HepG2 (cell line): Measurements from ENCODE around the gene HDAC3. TPM values are rescaled to one million over a fixed set of nuclear protein-coding genes. Genes with fewer than 3 reads are reported as not detected.

Experiments
- AKNA ChIP-seq: sonication (generic); formaldehyde crosslinking; IDR thresholded peaks from 2 replicates; pipeline ENCODE4 v1.4.0; 2020; ENCODE audit warnings: missing genetic modification reagents, borderline replicate concordance
- EHMT2 ChIP-seq: fragments of 200-600 bp; sonication (generic); IDR thresholded peaks from 2 replicates; pipeline ENCODE4 v1.7.0; 2017; ENCODE audit warnings: antibody characterized with exemption, low read depth, low read length, borderline replicate concordance
- GFI1 ChIP-seq: sonication (generic); formaldehyde crosslinking; IDR thresholded peaks from 2 replicates; pipeline ENCODE4 v1.5.0; 2020; ENCODE audit warnings: missing genetic modification reagents, mild to moderate bottlenecking, borderline replicate concordance
- HNRNPK ChIP-seq: fragments of 200-400 bp; formaldehyde crosslinking; IDR thresholded peaks from 2 replicates; pipeline ENCODE4 v1.6.1; 2018; ENCODE audit warnings: low read length, low read depth, moderate library complexity, mild to moderate bottlenecking; ENCODE audit not compliant: poor library complexity, severe bottlenecking
- MTERF4 ChIP-seq: sonication (generic); formaldehyde crosslinking; IDR thresholded peaks from 2 replicates; pipeline ENCODE4 v1.8.0; 2023; ENCODE audit warnings: mild to moderate bottlenecking, missing genetic modification reagents
- PAX8 ChIP-seq: sonication (generic); formaldehyde crosslinking; IDR thresholded peaks from 2 replicates; pipeline ENCODE4 v1.8.0; 2022; ENCODE audit warnings: mild to moderate bottlenecking, missing genetic modification reagents, borderline replicate concordance
- PCBP1 ChIP-seq: fragments of 200-400 bp; formaldehyde crosslinking; IDR thresholded peaks from 2 replicates; pipeline ENCODE4 v1.6.1; 2017; ENCODE audit warnings: mild to moderate bottlenecking, low read depth, low read length, borderline replicate concordance
- TBL1XR1 ChIP-seq: fragments of 150-350 bp; IDR thresholded peaks from 2 replicates; pipeline ENCODE4 v1.6.1; 2014; ENCODE audit warnings: borderline replicate concordance, low read length; ENCODE audit not compliant: partially characterized antibody
- ZFP37 ChIP-seq: sonication (generic); formaldehyde crosslinking; IDR thresholded peaks from 2 replicates; pipeline ENCODE4 v1.4.0; 2020; ENCODE audit warnings: missing genetic modification reagents, borderline replicate concordance
- ZKSCAN5 ChIP-seq: sonication (generic); formaldehyde crosslinking; IDR thresholded peaks from 2 replicates; pipeline ENCODE4 v1.5.1; 2020; ENCODE audit warnings: mild to moderate bottlenecking, missing genetic modification reagents
- polyA plus RNA-seq, 8 experiments: library from polyadenylated mRNA; depleted of rRNA in 3 of 8; stranded (reverse) in 7 of 8; unstranded in 1 of 8; fragments of >200 nt; fragmentation: Illumina TruSeq in 4 of 8; extraction: Trizol in 4 of 8; gene quantifications; 2 replicates each; pipeline versions ENCODE4 v1.2.1 to v1.2.3, GENCODE V29; 2011 to 2016; ENCODE audit warnings: low read depth in 4 of 8, missing spikeins in 1 of 8, mixed read lengths in 1 of 8; ENCODE audit not compliant: insufficient read depth in 1 of 8
- total RNA-seq, 5 experiments: library from RNA; depleted of rRNA; stranded (reverse); fragments of >200 nt; fragmentation: Illumina TruSeq; extraction: Trizol; gene quantifications; 2 replicates each; pipeline ENCODE4 v1.2.3, GENCODE V29; 2016; ENCODE audit warnings: low read depth in 1 of 5
- TF ChIP-seq, protein P1 (sequence below): sonication (generic); formaldehyde crosslinking; IDR thresholded peaks from 2 replicates; pipeline ENCODE4 v1.4.0; 2020; ENCODE audit warnings: mild to moderate bottlenecking, missing genetic modification reagents
- TF ChIP-seq, protein P2 (sequence below): sonication (generic); formaldehyde crosslinking; IDR thresholded peaks from 2 replicates; pipeline ENCODE4 v1.5.0; 2020; ENCODE audit warnings: mild to moderate bottlenecking, missing genetic modification reagents
- TF ChIP-seq, protein P3 (sequence below): sonication (generic); formaldehyde crosslinking; IDR thresholded peaks from 2 replicates; pipeline ENCODE4 v1.5.1; 2020; ENCODE audit warnings: mild to moderate bottlenecking, missing genetic modification reagents, moderate library complexity
- TF ChIP-seq, protein P4 (sequence below): IDR thresholded peaks from 2 replicates; pipeline ENCODE4 v1.6.1; 2016; ENCODE audit warnings: low read depth, borderline replicate concordance

The HDAC3 gene
- total and polyA plus RNA-seq, 2 of the 13 experiments (the other 11 are each of a cell fraction or from before 2014, with no cell fraction given) = 84.0 to 94.1 TPM

DNA sequence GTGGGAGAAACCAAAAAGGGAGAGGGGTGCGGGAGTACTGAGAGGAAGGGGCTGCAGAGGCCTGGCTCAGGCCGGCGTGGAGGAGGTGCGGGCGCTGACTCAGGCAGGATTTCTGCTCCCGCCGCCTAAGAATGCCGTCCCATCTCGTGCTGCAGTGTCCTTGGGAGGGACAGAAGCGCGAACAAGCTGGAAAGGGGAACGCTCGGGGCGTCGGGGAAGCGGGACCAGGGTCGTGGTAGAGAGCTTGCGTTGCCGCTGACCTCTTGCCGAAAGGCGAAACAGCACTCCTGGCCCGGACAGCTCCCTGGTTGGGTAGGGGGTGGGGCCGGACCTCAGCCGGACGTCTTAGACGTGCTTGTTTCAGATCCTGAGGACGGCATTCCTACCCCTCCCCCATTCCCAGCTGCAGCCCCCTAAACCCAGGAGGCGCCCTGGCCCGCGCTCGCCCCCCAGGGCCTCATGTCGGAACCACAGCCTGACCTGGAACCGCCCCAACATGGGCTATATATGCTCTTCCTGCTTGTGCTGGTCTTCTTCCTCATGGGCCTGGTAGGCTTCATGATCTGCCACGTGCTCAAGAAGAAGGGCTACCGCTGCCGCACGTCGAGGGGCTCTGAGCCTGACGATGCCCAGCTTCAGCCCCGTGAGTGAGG lies 1.2 kb upstream of the HDAC3 start (continued):
- TF ChIP-seq, protein P1, sequence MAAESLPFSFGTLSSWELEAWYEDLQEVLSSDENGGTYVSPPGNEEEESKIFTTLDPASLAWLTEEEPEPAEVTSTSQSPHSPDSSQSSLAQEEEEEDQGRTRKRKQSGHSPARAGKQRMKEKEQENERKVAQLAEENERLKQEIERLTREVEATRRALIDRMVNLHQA (CRISPR knock-in tag) = no peak
- TF ChIP-seq ZKSCAN5 (no peak), EHMT2 (no peak), MTERF4 (CRISPR knock-in tag) (0 out of 2 replicates have a peak, but pooled peaks have one; percentile 47), ZFP37 (CRISPR knock-in tag) (no peak), TBL1XR1 (no peak), GFI1 (CRISPR knock-in tag) (no peak), AKNA (CRISPR knock-in tag) (no peak), PAX8 (no peak), HNRNPK (no peak), PCBP1 (peak; percentile 67; the same call in 1 of the 2 replicates)
- TF ChIP-seq, protein P2, sequence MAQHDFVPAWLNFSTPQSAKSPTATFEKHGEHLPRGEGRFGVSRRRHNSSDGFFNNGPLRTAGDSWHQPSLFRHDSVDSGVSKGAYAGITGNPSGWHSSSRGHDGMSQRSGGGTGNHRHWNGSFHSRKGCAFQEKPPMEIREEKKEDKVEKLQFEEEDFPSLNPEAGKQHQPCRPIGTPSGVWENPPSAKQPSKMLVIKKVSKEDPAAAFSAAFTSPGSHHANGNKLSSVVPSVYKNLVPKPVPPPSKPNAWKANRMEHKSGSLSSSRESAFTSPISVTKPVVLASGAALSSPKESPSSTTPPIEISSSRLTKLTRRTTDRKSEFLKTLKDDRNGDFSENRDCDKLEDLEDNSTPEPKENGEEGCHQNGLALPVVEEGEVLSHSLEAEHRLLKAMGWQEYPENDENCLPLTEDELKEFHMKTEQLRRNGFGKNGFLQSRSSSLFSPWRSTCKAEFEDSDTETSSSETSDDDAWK (CRISPR knock-in tag) = no peak
- TF ChIP-seq, protein P3, sequence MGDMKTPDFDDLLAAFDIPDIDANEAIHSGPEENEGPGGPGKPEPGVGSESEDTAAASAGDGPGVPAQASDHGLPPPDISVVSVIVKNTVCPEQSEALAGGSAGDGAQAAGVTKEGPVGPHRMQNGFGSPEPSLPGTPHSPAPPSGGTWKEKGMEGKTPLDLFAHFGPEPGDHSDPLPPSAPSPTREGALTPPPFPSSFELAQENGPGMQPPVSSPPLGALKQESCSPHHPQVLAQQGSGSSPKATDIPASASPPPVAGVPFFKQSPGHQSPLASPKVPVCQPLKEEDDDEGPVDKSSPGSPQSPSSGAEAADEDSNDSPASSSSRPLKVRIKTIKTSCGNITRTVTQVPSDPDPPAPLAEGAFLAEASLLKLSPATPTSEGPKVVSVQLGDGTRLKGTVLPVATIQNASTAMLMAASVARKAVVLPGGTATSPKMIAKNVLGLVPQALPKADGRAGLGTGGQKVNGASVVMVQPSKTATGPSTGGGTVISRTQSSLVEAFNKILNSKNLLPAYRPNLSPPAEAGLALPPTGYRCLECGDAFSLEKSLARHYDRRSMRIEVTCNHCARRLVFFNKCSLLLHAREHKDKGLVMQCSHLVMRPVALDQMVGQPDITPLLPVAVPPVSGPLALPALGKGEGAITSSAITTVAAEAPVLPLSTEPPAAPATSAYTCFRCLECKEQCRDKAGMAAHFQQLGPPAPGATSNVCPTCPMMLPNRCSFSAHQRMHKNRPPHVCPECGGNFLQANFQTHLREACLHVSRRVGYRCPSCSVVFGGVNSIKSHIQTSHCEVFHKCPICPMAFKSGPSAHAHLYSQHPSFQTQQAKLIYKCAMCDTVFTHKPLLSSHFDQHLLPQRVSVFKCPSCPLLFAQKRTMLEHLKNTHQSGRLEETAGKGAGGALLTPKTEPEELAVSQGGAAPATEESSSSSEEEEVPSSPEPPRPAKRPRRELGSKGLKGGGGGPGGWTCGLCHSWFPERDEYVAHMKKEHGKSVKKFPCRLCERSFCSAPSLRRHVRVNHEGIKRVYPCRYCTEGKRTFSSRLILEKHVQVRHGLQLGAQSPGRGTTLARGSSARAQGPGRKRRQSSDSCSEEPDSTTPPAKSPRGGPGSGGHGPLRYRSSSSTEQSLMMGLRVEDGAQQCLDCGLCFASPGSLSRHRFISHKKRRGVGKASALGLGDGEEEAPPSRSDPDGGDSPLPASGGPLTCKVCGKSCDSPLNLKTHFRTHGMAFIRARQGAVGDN (CRISPR knock-in tag) = peak; percentile 50
- TF ChIP-seq, protein P4, sequence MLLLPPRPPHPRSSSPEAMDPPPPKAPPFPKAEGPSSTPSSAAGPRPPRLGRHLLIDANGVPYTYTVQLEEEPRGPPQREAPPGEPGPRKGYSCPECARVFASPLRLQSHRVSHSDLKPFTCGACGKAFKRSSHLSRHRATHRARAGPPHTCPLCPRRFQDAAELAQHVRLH = no peak
